Karpas-422 (cell line): ENCODE measurements around the gene TFDP1. TPM values are rescaled to one million over a fixed set of nuclear protein-coding genes. Genes with fewer than 3 reads are reported as not detected.

ENCODE experiments used
- DNase-seq: peaks from one replicate; pipeline ENCODE4 v3.0.0-alpha.2; 2015
- H2AFZ ChIP-seq: fragments of 200-600 bp; sonication (generic); 2 replicates; pipeline ENCODE4 v1.6.1; 2014; ENCODE audit warnings: antibody characterized with exemption, low read length, mixed read lengths
- H3K27ac ChIP-seq: fragments of 200-600 bp; sonication (generic); 2 replicates; pipeline ENCODE4 v1.5.1; 2014; ENCODE audit warnings: mild to moderate bottlenecking, low read length, moderate library complexity
- H3K27me3 ChIP-seq: fragments of 200-600 bp; sonication (generic); 2 replicates; pipeline ENCODE4 v1.6.1; 2014; ENCODE audit warnings: low read length, mixed read lengths
- H3K36me3 ChIP-seq: fragments of 200-600 bp; sonication (generic); 2 replicates; pipeline ENCODE4 v1.6.1; 2014; ENCODE audit warnings: low read length, mixed read lengths; ENCODE audit not compliant: insufficient read depth
- H3K4me1 ChIP-seq: fragments of 200-600 bp; sonication (generic); 2 replicates; pipeline ENCODE4 v1.6.1; 2014; ENCODE audit warnings: mild to moderate bottlenecking, low read length, mixed read lengths
- H3K4me2 ChIP-seq: fragments of 200-600 bp; sonication (generic); 2 replicates; pipeline ENCODE4 v1.6.1; 2014; ENCODE audit warnings: low read length, low read depth, mild to moderate bottlenecking; ENCODE audit not compliant: poor library complexity, severe bottlenecking
- H3K4me3 ChIP-seq: fragments of 200-600 bp; sonication (generic); 2 replicates; pipeline ENCODE4 v1.5.1; 2014; ENCODE audit warnings: mild to moderate bottlenecking, antibody characterized with exemption, low read length, mixed read lengths
- H3K79me2 ChIP-seq: fragments of 200-600 bp; sonication (generic); 2 replicates; pipeline ENCODE4 v1.6.1; 2014; ENCODE audit warnings: mild to moderate bottlenecking, low read length, mixed read lengths
- H3K9ac ChIP-seq: fragments of 200-600 bp; sonication (generic); 2 replicates; pipeline ENCODE4 v1.6.0; 2014; ENCODE audit warnings: low read length
- H3K9me2 ChIP-seq: fragments of 200-600 bp; sonication (generic), shearing (Covaris generic); replicated peaks from 2 replicates; pipeline ENCODE4 v1.6.0; 2014; ENCODE audit warnings: mild to moderate bottlenecking, low read length, moderate library complexity; ENCODE audit not compliant: insufficient read depth
- H3K9me3 ChIP-seq: fragments of 300-700, 200-600 bp; sonication (generic); 2 replicates; pipeline ENCODE4 v1.6.1; 2014; ENCODE audit warnings: low read length, mixed read lengths
- H4K20me1 ChIP-seq: fragments of 200-600 bp; sonication (generic); 2 replicates; pipeline ENCODE4 v1.6.1; 2014; ENCODE audit warnings: mild to moderate bottlenecking, antibody characterized with exemption, low read length, low read depth; ENCODE audit not compliant: insufficient read depth
- total RNA-seq: library from RNA; depleted of rRNA; stranded (reverse); fragments of >200 nt; shearing (Covaris generic); gene quantifications from 2 replicates; pipeline ENCODE4 v1.2.3, GENCODE V29; 2014; ENCODE audit warnings: low replicate concordance

TFDP1 gene
- total RNA-seq, 1 experiment from 2014 or later: 89.2 TPM

- Histone ChIP-seq H3K27ac (no peak overlapping the region), H3K79me2 (no peaks in the 10 kb centered on the region), H3K4me3 (no peak overlapping the region), H3K27me3 (no peaks in the 10 kb centered on the region), H3K4me2 (no peak overlapping the region), H3K9me2 (no peaks in the 10 kb centered on the region), H3K9me3 (peaks cover 5% of the 10 kb centered on the region; the same call in 1 of the 2 replicates), H3K9ac (no peak overlapping the region), H3K4me1 (no peaks in the 10 kb centered on the region), H4K20me1 (no peaks in the 10 kb centered on the region), H3K36me3 (no peaks in the 10 kb centered on the region), H2AFZ (no peak overlapping the region)
- no peak for DNase-seq
These were observed 71.5 kb downstream of the TFDP1 start for GRCh38 chr13:113656003-113656588.

GRCh38 chr13:113656831-113657671 is 72.5 kb downstream of the TFDP1 start:
- DNase-seq: no peak
- Histone ChIP-seq H3K79me2 (no peaks in the 10 kb centered on the region), H3K4me1 (no peaks in the 10 kb centered on the region), H3K4me3 (no peak overlapping the region), H3K4me2 (no peak overlapping the region), H3K27ac (no peak overlapping the region), H3K36me3 (no peaks in the 10 kb centered on the region), H3K9me3 (peaks cover 6% of the 10 kb centered on the region; the same call in 1 of the 2 replicates), H3K27me3 (no peaks in the 10 kb centered on the region), H3K9ac (no peak overlapping the region), H4K20me1 (no peaks in the 10 kb centered on the region), H2AFZ (no peak overlapping the region), H3K9me2 (no peaks in the 10 kb centered on the region)

- Histone ChIP-seq H4K20me1 (no peaks in the 10 kb centered on the region), H3K4me1 (no peaks in the 10 kb centered on the region), H3K9ac (no peak within 1 kb of the TSS), H3K4me3 (no peak within 1 kb of the TSS), H3K27me3 (no peaks in the 10 kb centered on the region), H3K27ac (no peak within 1 kb of the TSS), H3K9me3 (peaks cover 6% of the 10 kb centered on the region; the same call in 1 of the 2 replicates), H2AFZ (no peak within 1 kb of the TSS), H3K4me2 (no peak within 1 kb of the TSS), H3K79me2 (no peaks in the 10 kb centered on the region), H3K36me3 (no peaks in the 10 kb centered on the region), H3K9me2 (no peaks in the 10 kb centered on the region)
- no peak for DNase-seq
These were observed 73.5 kb downstream of the TFDP1 start, which contains the start of gene ATP4B for GRCh38 chr13:113657851-113658741. TSS of gene ATP4B (minus strand) at chr13:113658198. CDS start at chr13:113658144, 54 bp downstream.

- DNase-seq: no peak
- Histone ChIP-seq H3K27me3 (no peaks in the 10 kb centered on the region), H2AFZ (no peak overlapping the region), H3K27ac (no peak overlapping the region), H3K36me3 (no peaks in the 10 kb centered on the region), H3K4me2 (no peak overlapping the region), H3K4me1 (no peaks in the 10 kb centered on the region), H3K9me3 (peaks cover 6% of the 10 kb centered on the region; the same call in 1 of the 2 replicates), H3K9me2 (no peaks in the 10 kb centered on the region), H4K20me1 (no peaks in the 10 kb centered on the region), H3K79me2 (no peaks in the 10 kb centered on the region), H3K9ac (no peak overlapping the region), H3K4me3 (no peak overlapping the region)
These were observed 74.3 kb downstream of the TFDP1 start for GRCh38 chr13:113658836-113659235.

DNA sequence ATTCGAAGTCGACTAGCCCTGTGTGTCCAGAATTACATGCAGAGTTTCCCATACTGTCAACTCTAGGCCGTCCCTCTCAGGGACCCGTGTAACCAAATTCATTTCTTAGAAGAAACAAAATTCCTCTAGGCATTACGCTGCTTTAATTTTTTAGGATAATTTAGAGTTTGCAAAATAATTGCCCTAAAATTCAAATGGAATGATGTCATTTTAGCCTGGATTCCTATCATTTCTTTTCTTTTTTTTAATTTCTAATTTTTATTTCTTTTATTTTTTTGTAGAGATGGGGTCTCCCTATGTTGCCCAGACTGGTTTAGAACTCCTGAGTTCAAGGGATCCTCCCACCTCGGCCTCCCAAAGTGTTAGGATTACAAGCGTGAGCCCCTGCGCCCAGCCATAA is 74.8 kb downstream of the TFDP1 start:
- Histone ChIP-seq H3K4me3 (no peak overlapping the region), H4K20me1 (no peaks in the 10 kb centered on the region), H2AFZ (no peak overlapping the region), H3K36me3 (no peaks in the 10 kb centered on the region), H3K27ac (no peak overlapping the region), H3K27me3 (no peaks in the 10 kb centered on the region), H3K9me2 (no peaks in the 10 kb centered on the region), H3K79me2 (no peaks in the 10 kb centered on the region), H3K4me1 (no peaks in the 10 kb centered on the region), H3K9ac (no peak overlapping the region), H3K4me2 (no peak overlapping the region), H3K9me3 (peaks cover 6% of the 10 kb centered on the region; the same call in 1 of the 2 replicates)
- DNase-seq: no peak

DNA sequence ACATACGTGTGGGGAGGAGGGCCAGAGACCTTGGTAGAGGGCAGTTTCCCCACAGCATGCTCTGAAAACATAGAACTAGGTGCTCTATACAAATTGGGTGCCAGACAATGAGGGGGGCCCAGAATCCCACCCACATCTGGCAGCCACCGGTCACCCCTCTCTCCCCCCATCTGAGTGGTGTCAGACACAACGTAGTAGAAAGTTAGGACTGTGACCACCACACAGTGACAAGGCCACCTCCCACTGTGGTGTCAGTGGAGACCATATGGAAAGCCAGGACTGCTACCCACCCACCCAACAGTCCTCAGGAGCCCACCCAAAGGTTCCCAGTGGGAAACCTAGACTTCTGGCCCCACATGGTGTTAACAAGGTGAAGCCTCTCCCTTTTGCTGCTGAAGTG is 75.5 kb downstream of the TFDP1 start:
- Histone ChIP-seq H3K4me2 (no peak overlapping the region), H3K36me3 (no peaks in the 10 kb centered on the region), H3K4me3 (no peak overlapping the region), H3K27me3 (no peaks in the 10 kb centered on the region), H2AFZ (no peak overlapping the region), H3K9ac (no peak overlapping the region), H3K4me1 (no peaks in the 10 kb centered on the region), H3K79me2 (no peaks in the 10 kb centered on the region), H3K27ac (no peak overlapping the region), H3K9me2 (no peaks in the 10 kb centered on the region), H4K20me1 (no peaks in the 10 kb centered on the region), H3K9me3 (peaks cover 6% of the 10 kb centered on the region; the same call in 1 of the 2 replicates)
- no peak for DNase-seq

- no peak overlapping the region for H3K9ac ChIP-seq
- DNase-seq: no peak
- no peaks in the 10 kb centered on the region for H3K27me3 ChIP-seq
- H3K9me2 ChIP-seq: no peaks in the 10 kb centered on the region
- H3K4me1 ChIP-seq: no peaks in the 10 kb centered on the region
- H2AFZ ChIP-seq: no peak overlapping the region
- peaks cover 6% of the 10 kb centered on the region; the same call in 1 of the 2 replicates for H3K9me3 ChIP-seq
- H3K79me2 ChIP-seq: no peaks in the 10 kb centered on the region
- H3K4me2 ChIP-seq: no peak overlapping the region
- no peaks in the 10 kb centered on the region for H3K36me3 ChIP-seq
- no peak overlapping the region for H3K27ac ChIP-seq
- no peaks in the 10 kb centered on the region for H4K20me1 ChIP-seq
- no peak overlapping the region for H3K4me3 ChIP-seq
These were observed 77.0 kb downstream of the TFDP1 start for GRCh38 chr13:113661509-113661908.

DNA sequence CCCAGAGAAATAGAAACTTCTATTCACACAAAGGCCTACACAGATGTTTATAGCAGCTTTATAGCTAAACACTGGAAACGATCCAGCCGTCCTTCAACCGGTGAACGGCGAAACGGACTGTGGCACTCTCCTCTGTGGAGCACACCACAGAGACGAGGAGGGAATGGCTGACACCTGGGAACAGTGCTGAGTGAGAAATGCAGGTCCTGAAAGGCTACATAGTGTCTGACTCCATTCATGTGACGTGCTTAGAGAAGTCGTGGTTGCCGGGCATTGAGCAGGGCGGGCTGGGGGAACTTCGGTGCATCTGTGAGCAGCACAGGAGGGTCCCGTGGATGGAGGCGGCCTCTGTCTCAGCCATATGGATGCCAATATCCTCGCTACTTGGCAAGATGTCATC is 79.4 kb downstream of the TFDP1 start:
- DNase-seq: no peak

More for the DNA sequence above, 79.4 kb downstream of the TFDP1 start:
- no peaks in the 10 kb centered on the region for H3K4me1 ChIP-seq
- peaks cover 6% of the 10 kb centered on the region; the same call in 1 of the 2 replicates for H3K9me3 ChIP-seq
- H3K9ac ChIP-seq: no peak overlapping the region
- H3K27ac ChIP-seq: no peak overlapping the region
- H3K4me2 ChIP-seq: no peak overlapping the region
- no peak overlapping the region for H2AFZ ChIP-seq
- no peaks in the 10 kb centered on the region for H4K20me1 ChIP-seq
- H3K27me3 ChIP-seq: no peaks in the 10 kb centered on the region
- H3K4me3 ChIP-seq: no peak overlapping the region
- no peaks in the 10 kb centered on the region for H3K79me2 ChIP-seq
- H3K9me2 ChIP-seq: no peaks in the 10 kb centered on the region
- no peaks in the 10 kb centered on the region for H3K36me3 ChIP-seq
